ENCODE data around the gene AMDHD2. TPM values are rescaled to one million over a fixed set of nuclear protein-coding genes. Genes with fewer than 3 reads are reported as not detected.
A peak's percentile ranks its signal among the peaks of the same experiment; 100 is the strongest.
"Not testable (repeated sequence)": the region's sequence is repeated elsewhere in the genome, so short reads cannot be mapped to it uniquely, and the experiment has no call there.

Gene AMDHD2
- total and polyA plus RNA-seq, 2 donors, result 22.1 to 33.2 TPM

DNA sequence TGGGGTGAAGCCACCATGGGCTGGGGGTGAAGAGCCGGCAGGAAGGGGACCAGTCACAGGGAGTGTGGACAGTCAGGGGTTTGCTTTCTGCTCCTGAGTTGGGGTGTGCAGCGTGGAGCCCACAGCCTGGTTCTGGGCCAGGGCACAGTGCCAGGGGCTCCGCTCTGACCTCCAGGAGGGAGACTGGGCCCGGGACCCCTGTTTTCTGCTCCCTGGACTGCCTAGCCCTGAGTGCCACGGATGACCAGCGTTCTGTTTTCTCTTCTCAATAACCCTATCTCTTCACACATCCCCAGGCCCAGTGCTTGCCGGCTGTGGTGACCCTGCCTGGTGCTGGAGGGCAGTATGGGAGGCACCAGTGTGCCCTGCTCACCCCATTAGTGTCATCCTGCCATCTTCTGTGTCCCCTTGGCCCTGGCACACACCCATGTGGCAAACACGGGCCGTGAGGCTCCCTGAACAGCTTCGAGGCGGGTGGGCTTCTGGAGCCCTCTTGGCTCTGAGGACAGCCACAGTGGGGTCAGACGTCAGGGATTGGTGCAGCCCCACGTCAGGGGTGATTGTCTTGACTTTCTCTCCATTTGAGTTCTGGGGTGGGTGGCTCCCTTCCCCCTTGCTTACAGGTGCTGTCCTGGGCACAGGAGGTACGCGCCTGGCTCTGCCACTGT is 9.9 kb downstream of the AMDHD2 start:
- H3K4me3 ChIP-seq (ENCODE audit: low read length in 2 of 2), result no peak overlapping the region
- 98% methylated on average over 15 of the region's 15 CpGs for WGBS
- peaks cover 0 to 23% of the 10 kb centered on the region in 2 donors for H3K27me3 ChIP-seq (ENCODE audit: control insufficient read depth in 2 of 2, insufficient read depth in 1 of 2, low read length in 1 of 2)
- DNase-seq (ENCODE audit: low read depth in 6 of 9, low spot score in 9 of 9), result no peak
- H3K9me3 ChIP-seq (ENCODE audit: control insufficient read depth in 2 of 2, insufficient read depth in 1 of 2, low read length in 1 of 2), result peaks cover 0 to 1% of the 10 kb centered on the region in 2 donors
- peaks cover 6 to 25% of the 10 kb centered on the region in 2 donors for H3K4me1 ChIP-seq (ENCODE audit: control insufficient read depth in 2 of 2, insufficient read depth in 2 of 2, low read length in 2 of 2)
- peaks cover 31 to 42% of the 10 kb centered on the region in 2 donors for H3K36me3 ChIP-seq (ENCODE audit: control insufficient read depth in 2 of 2, insufficient read depth in 2 of 2, low read length in 1 of 2)
- H3K27ac ChIP-seq (ENCODE audit: low read depth in 1 of 2, low read length in 1 of 2), result no peak overlapping the region

DNA sequence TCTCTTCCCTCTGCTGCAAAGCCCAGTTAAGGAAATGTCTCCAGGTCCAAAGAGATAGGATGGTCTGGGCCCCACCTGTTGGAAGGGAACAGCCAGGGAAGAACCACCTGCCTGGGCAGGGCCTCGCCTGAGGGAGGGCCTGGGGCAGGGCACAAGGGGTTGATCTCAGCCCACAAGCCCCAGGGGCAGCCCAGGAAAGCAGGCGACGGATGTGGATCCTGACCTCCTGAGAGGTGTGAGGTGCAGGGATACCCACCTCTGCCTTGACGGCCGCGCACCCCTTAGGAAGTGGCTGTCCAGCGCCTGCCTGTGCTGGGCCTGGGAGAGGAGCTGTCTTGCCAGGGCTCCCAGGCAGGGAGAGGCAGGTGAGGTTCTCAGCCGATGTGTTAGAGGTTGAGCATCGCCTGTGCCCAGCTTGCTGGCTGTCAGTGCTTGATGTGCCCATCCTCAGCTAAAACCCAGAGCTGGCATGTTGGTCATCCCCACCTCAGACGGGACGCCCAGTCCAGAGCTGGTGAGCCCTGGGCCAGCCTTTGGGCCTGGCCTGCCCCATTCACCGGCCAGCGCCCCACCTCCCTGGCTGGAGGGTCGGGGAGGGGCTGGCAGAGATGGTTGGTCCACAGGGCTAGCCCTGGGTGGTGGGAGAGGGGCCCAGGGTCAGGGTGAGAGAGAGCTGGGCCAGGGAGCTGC is 10.6 kb downstream of the AMDHD2 start:
- Histone ChIP-seq H3K4me1 (ENCODE audit: control insufficient read depth in 2 of 2, insufficient read depth in 2 of 2, low read length in 2 of 2) (peaks cover 6 to 25% of the 10 kb centered on the region in 2 donors), H3K27ac (ENCODE audit: low read depth in 1 of 2, low read length in 1 of 2) (peak overlapping the region in 1 of 2 donors; percentile 54), H3K9me3 (ENCODE audit: control insufficient read depth in 2 of 2, insufficient read depth in 1 of 2, low read length in 1 of 2) (peaks cover 0 to 1% of the 10 kb centered on the region in 2 donors), H3K27me3 (ENCODE audit: control insufficient read depth in 2 of 2, insufficient read depth in 1 of 2, low read length in 1 of 2) (peaks cover 0 to 23% of the 10 kb centered on the region in 2 donors), H3K4me3 (ENCODE audit: low read length in 2 of 2) (peak overlapping the region in 1 of 2 donors; percentile 74), H3K36me3 (ENCODE audit: control insufficient read depth in 2 of 2, insufficient read depth in 2 of 2, low read length in 1 of 2) (peaks cover 29 to 40% of the 10 kb centered on the region in 2 donors)
- no peak for DNase-seq (ENCODE audit: low read depth in 6 of 9, low spot score in 9 of 9)
- WGBS, result 96% methylated on average over 14 of the region's 14 CpGs

DNA sequence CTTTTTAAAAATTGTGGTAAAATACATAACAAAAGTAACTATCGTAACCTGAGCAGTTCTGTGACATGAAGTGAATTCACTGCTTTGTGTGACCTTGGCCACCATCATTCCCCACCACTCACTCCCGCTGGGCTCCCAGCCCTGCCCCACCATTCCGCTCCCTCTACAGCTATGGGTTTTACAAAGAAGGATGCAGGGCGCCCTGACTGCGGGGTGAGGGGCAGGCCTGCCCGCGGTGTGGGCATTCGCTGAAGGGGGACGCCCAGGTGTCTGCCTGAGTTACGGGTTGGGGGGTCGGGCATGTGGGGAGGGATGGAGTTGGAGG is 11.2 kb downstream of the AMDHD2 start, which contains the start of gene CEMP1:
CEMP1 (minus strand) TSS at position 38 of the 325 bp plus-strand sequence. CDS start 335 bp downstream, outside the sequence.
- 21% methylated on average over 11 of the region's 11 CpGs for WGBS
- Histone ChIP-seq H3K27me3 (ENCODE audit: control insufficient read depth in 2 of 2, insufficient read depth in 1 of 2, low read length in 1 of 2) (peaks cover 0 to 23% of the 10 kb centered on the region in 2 donors), H3K4me1 (ENCODE audit: control insufficient read depth in 2 of 2, insufficient read depth in 2 of 2, low read length in 2 of 2) (peaks cover 6 to 28% of the 10 kb centered on the region in 2 donors), H3K9me3 (ENCODE audit: control insufficient read depth in 2 of 2, insufficient read depth in 1 of 2, low read length in 1 of 2) (peaks cover 0 to 1% of the 10 kb centered on the region in 2 donors), H3K4me3 (ENCODE audit: low read length in 2 of 2) (peak within 1 kb of the TSS; percentile 60 to 74), H3K36me3 (ENCODE audit: control insufficient read depth in 2 of 2, insufficient read depth in 2 of 2, low read length in 1 of 2) (peaks cover 23 to 34% of the 10 kb centered on the region in 2 donors), H3K27ac (ENCODE audit: low read depth in 1 of 2, low read length in 1 of 2) (peak within 1 kb of the TSS; percentile 88 to 97)
- DNase-seq (ENCODE audit: low read depth in 6 of 9, low spot score in 9 of 9), result no peak

DNA sequence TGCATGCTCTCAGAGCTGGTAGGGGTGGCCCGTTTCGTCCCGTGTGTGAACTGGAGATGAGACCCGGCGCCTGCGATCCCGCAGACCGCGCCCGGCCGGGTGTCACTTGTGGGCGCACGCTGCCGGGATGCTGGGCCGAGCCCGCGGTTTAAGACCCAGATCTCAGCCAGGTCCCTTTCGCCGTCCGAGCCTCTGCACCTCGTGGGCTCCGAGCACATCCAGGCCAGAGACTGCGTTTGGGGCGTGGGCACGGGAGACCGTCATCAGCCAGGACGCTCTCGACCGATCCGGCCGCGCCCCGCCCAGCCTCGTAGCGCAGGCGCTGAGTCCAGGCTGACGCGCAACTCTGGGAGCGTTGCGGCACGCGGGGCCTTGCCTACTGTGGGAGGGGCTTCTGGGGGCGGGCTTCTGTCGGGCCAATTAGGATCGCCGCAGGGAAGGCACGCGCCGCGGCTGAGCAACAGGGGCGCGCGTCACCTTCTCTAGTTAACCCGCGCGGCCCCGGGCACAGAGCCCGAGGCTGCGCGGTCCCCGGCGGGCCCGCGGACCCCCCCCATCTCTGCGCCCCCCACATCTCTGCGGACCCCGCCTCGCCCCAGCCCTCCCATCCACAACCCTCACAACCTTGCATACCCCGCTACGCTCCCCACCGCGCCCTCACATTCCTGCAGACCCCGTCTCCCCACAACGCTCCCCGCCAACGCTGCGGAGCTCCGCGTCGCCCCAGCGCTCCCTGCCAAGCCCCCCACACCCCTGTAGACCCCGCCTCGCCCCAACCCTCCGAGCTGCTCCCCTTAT is 11.7 kb downstream of the AMDHD2 start:
- peak overlapping the region; percentile 60 to 74 for H3K4me3 ChIP-seq (ENCODE audit: low read length in 2 of 2)
- peaks cover 0 to 1% of the 10 kb centered on the region in 2 donors for H3K9me3 ChIP-seq (ENCODE audit: control insufficient read depth in 2 of 2, insufficient read depth in 1 of 2, low read length in 1 of 2)
- H3K27me3 ChIP-seq (ENCODE audit: control insufficient read depth in 2 of 2, insufficient read depth in 1 of 2, low read length in 1 of 2), result peaks cover 0 to 23% of the 10 kb centered on the region in 2 donors
- peaks cover 6 to 29% of the 10 kb centered on the region in 2 donors for H3K4me1 ChIP-seq (ENCODE audit: control insufficient read depth in 2 of 2, insufficient read depth in 2 of 2, low read length in 2 of 2)
- peak overlapping the region; percentile 88 to 97 for H3K27ac ChIP-seq (ENCODE audit: low read depth in 1 of 2, low read length in 1 of 2)
- under 1% methylated on average over 84 of the region's 84 CpGs for WGBS
- H3K36me3 ChIP-seq (ENCODE audit: control insufficient read depth in 2 of 2, insufficient read depth in 2 of 2, low read length in 1 of 2), result peaks cover 21 to 33% of the 10 kb centered on the region in 2 donors
- peak; percentile 79 to 96 (median 92) for DNase-seq (ENCODE audit: low read depth in 6 of 9, low spot score in 9 of 9)

DNA sequence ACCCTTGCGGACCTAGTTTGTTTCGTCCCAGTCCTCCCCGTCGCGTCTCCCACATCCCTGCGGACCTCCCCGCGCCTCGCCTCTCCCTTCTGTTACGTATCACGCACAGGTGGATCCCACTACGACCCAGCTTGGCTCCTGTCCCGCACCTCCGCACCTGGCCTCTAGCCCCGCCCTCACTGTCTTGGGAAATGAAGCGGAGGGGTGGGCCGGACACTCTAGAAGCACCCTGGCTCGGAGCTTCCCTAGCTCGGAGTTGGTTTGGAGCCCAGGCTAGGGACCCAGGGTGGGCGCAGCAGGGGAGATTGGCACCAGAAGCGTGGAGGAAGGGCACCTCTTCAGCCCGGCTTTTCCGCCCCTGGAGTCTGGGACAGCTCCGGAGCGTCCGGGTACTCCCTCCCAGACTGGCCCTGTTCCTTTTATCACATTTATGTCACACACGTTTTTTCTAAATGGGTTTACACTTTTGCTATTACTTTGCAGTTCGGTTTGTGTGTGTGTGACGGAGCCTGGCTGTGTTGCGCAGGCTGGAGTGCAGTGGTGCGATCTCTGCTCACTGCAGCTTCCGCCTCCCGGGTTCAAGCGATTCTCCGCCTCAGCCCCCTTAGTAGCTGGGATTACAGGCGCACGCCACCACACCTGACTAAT is 12.4 kb downstream of the AMDHD2 start:
- H3K27ac ChIP-seq (ENCODE audit: low read depth in 1 of 2, low read length in 1 of 2), result peak overlapping the region; percentile 88 to 97
- H3K4me3 ChIP-seq (ENCODE audit: low read length in 2 of 2), result peak overlapping the region; percentile 59 to 74
- WGBS, result 1% methylated on average over 37 of the region's 37 CpGs
- H3K4me1 ChIP-seq (ENCODE audit: control insufficient read depth in 2 of 2, insufficient read depth in 2 of 2, low read length in 2 of 2), result peaks cover 6 to 34% of the 10 kb centered on the region in 2 donors
- H3K36me3 ChIP-seq (ENCODE audit: control insufficient read depth in 2 of 2, insufficient read depth in 2 of 2, low read length in 1 of 2), result peaks cover 20 to 27% of the 10 kb centered on the region in 2 donors
- peak in 2 of 9 donors; percentile 60 to 69 for DNase-seq (ENCODE audit: low read depth in 6 of 9, low spot score in 9 of 9)
- peaks cover 0 to 23% of the 10 kb centered on the region in 2 donors for H3K27me3 ChIP-seq (ENCODE audit: control insufficient read depth in 2 of 2, insufficient read depth in 1 of 2, low read length in 1 of 2)
- peaks cover 0 to 1% of the 10 kb centered on the region in 2 donors for H3K9me3 ChIP-seq (ENCODE audit: control insufficient read depth in 2 of 2, insufficient read depth in 1 of 2, low read length in 1 of 2)

DNA sequence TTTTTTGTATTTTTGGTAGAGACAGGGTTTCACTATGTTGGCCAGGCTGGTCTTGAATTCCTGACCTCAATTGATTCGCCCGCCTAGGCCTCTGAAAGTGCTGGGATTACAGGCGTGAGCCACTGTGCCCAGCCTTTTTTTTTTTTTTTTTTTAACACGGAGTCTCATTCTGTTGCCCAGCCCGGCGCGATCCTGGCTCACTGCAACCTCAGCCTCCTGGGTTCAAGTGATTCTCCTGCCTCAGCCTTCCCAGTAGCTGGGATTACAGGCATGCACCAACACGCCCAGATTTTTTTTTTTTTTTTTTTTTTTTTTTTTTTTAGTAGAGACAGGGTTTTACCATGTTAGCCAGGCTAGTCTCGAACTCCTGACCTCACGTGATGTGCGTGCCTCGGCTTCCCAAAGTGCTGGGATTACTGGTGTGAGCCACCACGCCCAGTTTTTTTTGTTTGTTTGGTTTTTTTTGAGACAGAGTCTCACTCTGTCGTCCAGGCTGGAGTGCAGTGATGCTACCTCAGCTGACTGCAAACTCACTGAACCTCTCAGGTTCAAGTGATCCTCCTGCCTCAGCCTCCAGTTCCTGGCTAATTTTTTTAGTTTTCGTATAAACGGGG is 13.1 kb downstream of the AMDHD2 start:
- Histone ChIP-seq H3K4me3 (ENCODE audit: low read length in 2 of 2) (peak overlapping the region; percentile 59 to 74), H3K27ac (ENCODE audit: low read depth in 1 of 2, low read length in 1 of 2) (peak overlapping the region; percentile 88 to 97), H3K27me3 (ENCODE audit: control insufficient read depth in 2 of 2, insufficient read depth in 1 of 2, low read length in 1 of 2) (peaks cover 0 to 23% of the 10 kb centered on the region in 2 donors), H3K36me3 (ENCODE audit: control insufficient read depth in 2 of 2, insufficient read depth in 2 of 2, low read length in 1 of 2) (peaks cover 15 to 21% of the 10 kb centered on the region in 2 donors), H3K4me1 (ENCODE audit: control insufficient read depth in 2 of 2, insufficient read depth in 2 of 2, low read length in 2 of 2) (peaks cover 6 to 34% of the 10 kb centered on the region in 2 donors)
- WGBS, result 39% methylated on average over 16 of the region's 16 CpGs
- DNase-seq (ENCODE audit: low read depth in 6 of 9, low spot score in 9 of 9); H3K9me3 ChIP-seq (ENCODE audit: control insufficient read depth in 2 of 2, insufficient read depth in 1 of 2, low read length in 1 of 2): not testable (repeated sequence)

DNA sequence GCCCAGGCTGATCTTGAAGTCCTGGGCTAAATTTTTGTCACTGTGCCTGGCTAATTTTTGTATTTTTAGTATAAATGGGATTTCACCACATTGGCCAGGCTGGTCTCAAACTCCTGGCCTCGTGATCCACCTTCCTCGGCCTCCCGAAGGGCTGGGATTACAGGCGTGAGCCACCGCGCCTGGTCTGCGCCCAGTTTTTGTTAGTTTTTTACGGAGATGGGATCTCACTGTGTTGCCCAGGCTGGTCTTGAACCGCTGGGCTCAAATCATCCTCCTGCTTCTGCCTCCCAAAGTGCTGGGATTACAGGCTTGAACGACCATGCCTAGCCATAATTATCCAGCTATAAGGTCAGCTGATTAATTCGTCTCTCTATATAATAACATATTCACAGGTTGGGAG is 13.7 kb downstream of the AMDHD2 start:
- DNase-seq (ENCODE audit: low read depth in 6 of 9, low spot score in 9 of 9), result no peak
- WGBS, result 94% methylated on average over 11 of the region's 11 CpGs
- peaks cover 0 to 23% of the 10 kb centered on the region in 2 donors for H3K27me3 ChIP-seq (ENCODE audit: control insufficient read depth in 2 of 2, insufficient read depth in 1 of 2, low read length in 1 of 2)
- H3K36me3 ChIP-seq (ENCODE audit: control insufficient read depth in 2 of 2, insufficient read depth in 2 of 2, low read length in 1 of 2), result peaks cover 8 to 15% of the 10 kb centered on the region in 2 donors
- H3K4me1 ChIP-seq (ENCODE audit: control insufficient read depth in 2 of 2, insufficient read depth in 2 of 2, low read length in 2 of 2), result peaks cover 9 to 37% of the 10 kb centered on the region in 2 donors
- H3K4me3 ChIP-seq (ENCODE audit: low read length in 2 of 2), result no peak overlapping the region
- no peak overlapping the region for H3K27ac ChIP-seq (ENCODE audit: low read depth in 1 of 2, low read length in 1 of 2)
- peaks cover 0 to 1% of the 10 kb centered on the region in 2 donors for H3K9me3 ChIP-seq (ENCODE audit: control insufficient read depth in 2 of 2, insufficient read depth in 1 of 2, low read length in 1 of 2)

DNA sequence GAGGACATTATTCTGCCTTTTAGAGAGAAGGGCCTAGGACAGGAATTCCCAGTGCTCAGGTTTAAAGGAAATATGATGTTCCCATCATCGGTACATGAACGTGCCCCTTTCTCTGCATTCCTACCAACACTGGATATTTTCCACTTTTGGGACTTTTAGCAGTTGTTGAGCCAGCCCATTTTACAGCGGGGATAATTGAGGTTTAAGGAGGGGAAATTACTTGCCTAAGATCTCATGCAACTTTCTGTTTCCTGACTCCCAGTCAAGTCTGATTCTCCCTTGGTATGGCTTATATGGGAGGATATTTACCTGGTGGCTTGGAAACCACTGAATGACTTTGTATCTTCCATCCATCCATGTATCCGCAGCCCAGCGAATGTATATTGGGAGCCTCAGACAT is 14.2 kb downstream of the AMDHD2 start:
- H3K27ac ChIP-seq (ENCODE audit: low read depth in 1 of 2, low read length in 1 of 2); H3K4me3 ChIP-seq (ENCODE audit: low read length in 2 of 2); H3K9me3 ChIP-seq (ENCODE audit: control insufficient read depth in 2 of 2, insufficient read depth in 1 of 2, low read length in 1 of 2); DNase-seq (ENCODE audit: low read depth in 6 of 9, low spot score in 9 of 9): not testable (repeated sequence)
- Histone ChIP-seq H3K4me1 (ENCODE audit: control insufficient read depth in 2 of 2, insufficient read depth in 2 of 2, low read length in 2 of 2) (peaks cover 12 to 41% of the 10 kb centered on the region in 2 donors), H3K36me3 (ENCODE audit: control insufficient read depth in 2 of 2, insufficient read depth in 2 of 2, low read length in 1 of 2) (peaks cover 6 to 10% of the 10 kb centered on the region in 2 donors), H3K27me3 (ENCODE audit: control insufficient read depth in 2 of 2, insufficient read depth in 1 of 2, low read length in 1 of 2) (peaks cover 0 to 23% of the 10 kb centered on the region in 2 donors)
- 98% methylated on average over 5 of the region's 5 CpGs for WGBS
